H9 (cell line): ENCODE results near the gene RNF41. TPM values are rescaled to one million over a fixed set of nuclear protein-coding genes. Genes with fewer than 3 reads are reported as not detected.

ENCODE experiments used
- DNase-seq: peaks from one replicate; pipeline ENCODE4 v3.0.0-alpha.2; 2017
- H2AFZ ChIP-seq: one replicate; pipeline ENCODE4 v1.6.1; 2013; ENCODE audit warnings: mild to moderate bottlenecking, low read length, control low read depth, moderate library complexity
- H2AK5ac ChIP-seq: 2 replicates; pipeline ENCODE4 v1.6.1; 2013; ENCODE audit warnings: low read length, control low read depth, mixed read lengths; ENCODE audit not compliant: insufficient read length
- H2BK120ac ChIP-seq: one replicate; pipeline ENCODE4 v1.6.1; 2013; ENCODE audit warnings: low read depth, mild to moderate bottlenecking, low read length, control low read depth, inconsistent platforms; ENCODE audit not compliant: poor library complexity, severe bottlenecking
- H2BK12ac ChIP-seq: 2 replicates; pipeline ENCODE4 v1.6.1; 2013; ENCODE audit warnings: low read length, control low read depth, mixed read lengths, low read depth; ENCODE audit not compliant: insufficient read length
- H2BK15ac ChIP-seq: 2 replicates; pipeline ENCODE4 v1.6.1; 2013; ENCODE audit warnings: low read depth, low read length, control low read depth
- H2BK20ac ChIP-seq: one replicate; pipeline ENCODE4 v1.6.1; 2013; ENCODE audit warnings: low read depth, mild to moderate bottlenecking, low read length, control low read depth, inconsistent platforms; ENCODE audit not compliant: poor library complexity, severe bottlenecking
- H2BK5ac ChIP-seq: 2 replicates; pipeline ENCODE4 v1.6.1; 2013; ENCODE audit warnings: low read length, control low read depth, mixed read lengths; ENCODE audit not compliant: insufficient read length
- H3K14ac ChIP-seq: 2 replicates; pipeline ENCODE4 v1.6.1; 2013; ENCODE audit warnings: low read length, control low read depth; ENCODE audit not compliant: insufficient read depth
- H3K18ac ChIP-seq: 2 replicates; pipeline ENCODE4 v1.6.1; 2013; ENCODE audit warnings: low read depth, mild to moderate bottlenecking, mixed read lengths, low read length, control low read depth; ENCODE audit not compliant: insufficient read length
- H3K23ac ChIP-seq: 2 replicates; pipeline ENCODE4 v1.6.1; 2013; ENCODE audit warnings: low read length, control low read depth, mixed read lengths, low read depth; ENCODE audit not compliant: insufficient read length
- H3K23me2 ChIP-seq: 2 replicates; pipeline ENCODE4 v1.6.1; 2013; ENCODE audit warnings: low read depth, mild to moderate bottlenecking, mixed read lengths, low read length, control low read depth; ENCODE audit not compliant: insufficient read length, poor library complexity, severe bottlenecking
- H3K27ac ChIP-seq: 2 replicates; pipeline ENCODE4 v1.5.1; 2013; ENCODE audit warnings: low read length, control low read depth, mixed read lengths, low read depth; ENCODE audit not compliant: insufficient read length
- H3K27me3 ChIP-seq: 2 replicates; pipeline ENCODE4 v1.6.1; 2013; ENCODE audit warnings: low read length, control low read depth, inconsistent platforms; ENCODE audit not compliant: insufficient read depth
- H3K4ac ChIP-seq: 2 replicates; pipeline ENCODE4 v1.6.1; 2013; ENCODE audit warnings: low read depth, mild to moderate bottlenecking, control low read depth, inconsistent platforms, low read length, moderate library complexity
- H3K4me1 ChIP-seq: 2 replicates; pipeline ENCODE4 v1.6.1; 2013; ENCODE audit warnings: low read length, control low read depth, inconsistent platforms; ENCODE audit not compliant: insufficient read depth
- H3K4me2 ChIP-seq: 2 replicates; pipeline ENCODE4 v1.6.1; 2013; ENCODE audit warnings: low read length, control low read depth, mixed read lengths; ENCODE audit not compliant: insufficient read length, insufficient read depth
- H3K56ac ChIP-seq: 2 replicates; pipeline ENCODE4 v1.6.1; 2013; ENCODE audit warnings: low read depth, mild to moderate bottlenecking, mixed read lengths, low read length, control low read depth; ENCODE audit not compliant: insufficient read length
- H3K79me1 ChIP-seq: 2 replicates; pipeline ENCODE4 v1.6.1; 2013; ENCODE audit warnings: low read depth, mild to moderate bottlenecking, moderate library complexity, low read length, control low read depth, inconsistent platforms; ENCODE audit not compliant: insufficient read depth, poor library complexity, severe bottlenecking
- H3K79me2 ChIP-seq: 2 replicates; pipeline ENCODE4 v1.6.1; 2013; ENCODE audit warnings: low read length, control low read depth, inconsistent platforms; ENCODE audit not compliant: insufficient read depth
- H3K9ac ChIP-seq: 2 replicates; pipeline ENCODE4 v1.6.1; 2013; ENCODE audit warnings: low read length, control low read depth, mixed read lengths; ENCODE audit not compliant: insufficient read length; ENCODE audit errors: extremely low read depth
- H3K9me3 ChIP-seq: one replicate; pipeline ENCODE4 v1.6.1; 2013; ENCODE audit warnings: low read depth, low read length, inconsistent platforms; ENCODE audit not compliant: control insufficient read depth
- H3T11ph ChIP-seq: one replicate; pipeline ENCODE4 v1.6.1; 2013; ENCODE audit warnings: mild to moderate bottlenecking, low read length, control low read depth, inconsistent platforms
- H4K20me1 ChIP-seq: one replicate; pipeline ENCODE4 v1.6.1; 2013; ENCODE audit not compliant: control insufficient read depth, insufficient read length, insufficient read depth
- H4K5ac ChIP-seq: 2 replicates; pipeline ENCODE4 v1.6.1; 2013; ENCODE audit warnings: low read depth, mild to moderate bottlenecking, mixed read lengths, low read length, control low read depth; ENCODE audit not compliant: insufficient read length
- H4K8ac ChIP-seq: replicated peaks from 2 replicates; pipeline ENCODE4 v1.6.1; 2013; ENCODE audit warnings: low read length, control low read depth, mixed read lengths, low read depth; ENCODE audit not compliant: insufficient read length
- H4K91ac ChIP-seq: 2 replicates; pipeline ENCODE4 v1.6.1; 2013; ENCODE audit warnings: low read depth, mild to moderate bottlenecking, moderate library complexity, mixed read lengths, low read length, control low read depth; ENCODE audit not compliant: insufficient read length
- H3K27ac Mint-ChIP-seq, 3 experiments: 2 replicates in 2 of 3; 3 replicates in 1 of 3; pipeline ENCODE4 v1.8.0; 2020 to 2021; ENCODE audit warnings: mixed read lengths in 3 of 3, mild to moderate bottlenecking in 1 of 3, moderate library complexity in 1 of 3
- H3K27me3 Mint-ChIP-seq: 2 replicates; pipeline ENCODE4 v1.8.0; 2021; ENCODE audit warnings: low read depth, mild to moderate bottlenecking, moderate library complexity, mixed read lengths
- H3K36me3 Mint-ChIP-seq, 3 experiments: 2 replicates in 2 of 3; 3 replicates in 1 of 3; pipeline ENCODE4 v1.8.0; 2020 to 2021; ENCODE audit warnings: low read depth in 3 of 3, mixed read lengths in 3 of 3; ENCODE audit not compliant: insufficient read depth in 1 of 3
- H3K4me1 Mint-ChIP-seq, 2 experiments: 2 replicates each; pipeline ENCODE4 v1.8.0; 2020; ENCODE audit warnings: mixed read lengths in 2 of 2
- H3K4me3 Mint-ChIP-seq, 2 experiments: 2 replicates in 1 of 2; 3 replicates in 1 of 2; pipeline ENCODE4 v1.8.0; 2020 to 2021; ENCODE audit warnings: mild to moderate bottlenecking in 2 of 2, mixed read lengths in 2 of 2, moderate library complexity in 1 of 2
- H3K9me3 Mint-ChIP-seq, 2 experiments: 2 replicates in 1 of 2; 3 replicates in 1 of 2; pipeline ENCODE4 v1.8.0; 2020; ENCODE audit warnings: mild to moderate bottlenecking in 2 of 2, mixed read lengths in 2 of 2, moderate library complexity in 1 of 2
- CTCF ChIP-seq: fragments of 200-600 bp; sonication (generic); conservative IDR thresholded peaks from 3 replicates; pipeline ENCODE4 v1.8.0; 2021; ENCODE audit warnings: antibody characterized with exemption, mild to moderate bottlenecking
- WGBS: extraction: QIAGEN DNeasy Blood & Tissue Kit; methylation state at CpG from one replicate; pipeline ENCODE4 v1.1.7; 2013; ENCODE audit warnings: missing lambda C conversion rate, low lambda C conversion rate, mixed read lengths; ENCODE audit not compliant: insufficient read length; ENCODE audit errors: extremely low coverage; 5-methylcytosine and 5-hydroxymethylcytosine counted together
- total RNA-seq: library from RNA; stranded (reverse); gene quantifications from 2 replicates; pipeline ENCODE4 v1.2.1, GENCODE V29; 2021

RNF41 gene
- total RNA-seq, 1 experiment from 2014 or later = 60.8 TPM

- Histone ChIP-seq H3K27me3 (no peaks in the 10 kb centered on the region), H2AK5ac (no peak overlapping the region), H3T11ph (no peak overlapping the region), H3K14ac (peak overlapping the region; percentile 95; the same call in 1 of the 2 replicates), H3K9ac (peak overlapping the region; percentile 86), H2AFZ (peak overlapping the region; percentile 88), H3K9me3 (no peaks in the 10 kb centered on the region), H3K23ac (no peak overlapping the region), H4K20me1 (no peaks in the 10 kb centered on the region), H3K27ac (peak overlapping the region; percentile 48), H3K4me1 (peaks cover 8% of the 10 kb centered on the region), H3K79me1 (peaks cover 6% of the 10 kb centered on the region), H3K79me2 (peaks cover 8% of the 10 kb centered on the region; the same call in 1 of the 2 replicates), H3K4ac (no peak overlapping the region), H2BK120ac (peak overlapping the region; percentile 74), H2BK5ac (no peak overlapping the region), H3K4me2 (peak overlapping the region; percentile 86), H2BK15ac (no peak overlapping the region), H2BK12ac (peak overlapping the region; percentile 31), H2BK20ac (no peak overlapping the region), H3K23me2 (peaks cover 12% of the 10 kb centered on the region), H4K91ac (no peak overlapping the region), H4K8ac (no peak overlapping the region), H3K18ac (peak overlapping the region; percentile 93), H4K5ac (no peak overlapping the region), H3K56ac (no peak overlapping the region)
- peak overlapping the region; percentile 94 to 98 for H3K4me3 Mint-ChIP-seq
- peak; percentile 96 for DNase-seq
- peak overlapping the region; percentile 97 to 99 (median 99) for H3K27ac Mint-ChIP-seq
- no peak; the same call in 1 of the 3 replicates for TF ChIP-seq CTCF
- peaks cover 3% of the 10 kb centered on the region; the same call in 1 of the 2 replicates for H3K27me3 Mint-ChIP-seq
- H3K4me1 Mint-ChIP-seq = peaks cover 24 to 27% of the 10 kb centered on the region in 2 experiments
- 0 out of 5 replicates have a peak, but pooled peaks cover 0 to 3% of the 10 kb centered on the region in 2 experiments for H3K9me3 Mint-ChIP-seq
- peaks cover 27 to 43% (median 38%) of the 10 kb centered on the region in 3 experiments; a peak in 6 of 7 replicates for H3K36me3 Mint-ChIP-seq
- whole genome bisulfite sequencing = no CpG with 5 or more reads among the region's 42 CpGs
Observed at GRCh38 chr12:56189918-56190694, 31.6 kb downstream of the RNF41 start.
